Colonic mucosa (tissue), 4 donors: ENCODE data around the gene ITPKA. TPM values are rescaled to one million over a fixed set of nuclear protein-coding genes. Genes with fewer than 3 reads are reported as not detected.

Experiments used
- DNase-seq: peaks from one replicate; pipeline ENCODE4 v3.0.0-alpha.2; 2020
- H3K27ac ChIP-seq: fragments of 200-600 bp; one replicate; pipeline ENCODE4 v1.8.0; 2021
- H3K27me3 ChIP-seq: fragments of 200-600 bp; one replicate; pipeline ENCODE4 v1.8.0; 2021
- H3K36me3 ChIP-seq: fragments of 200-600 bp; one replicate; pipeline ENCODE4 v1.8.0; 2021
- H3K4me1 ChIP-seq: fragments of 200-600 bp; one replicate; pipeline ENCODE4 v1.8.0; 2021; ENCODE audit warnings: mild to moderate bottlenecking
- H3K4me3 ChIP-seq: fragments of 200-600 bp; one replicate; pipeline ENCODE4 v1.8.0; 2021
- H3K9ac ChIP-seq, 2 donors: one replicate each; pipeline ENCODE4 v1.7.0; 2013; ENCODE audit warnings: control low read depth in 2 of 2, low read depth in 2 of 2, low read length in 2 of 2
- H3K9me3 ChIP-seq: fragments of 200-600 bp; one replicate; pipeline ENCODE4 v1.8.0; 2021
- CTCF ChIP-seq: fragments of 200-600 bp; IDR thresholded peaks from one replicate; pipeline ENCODE4 v1.8.0; 2022; ENCODE audit warnings: antibody characterized with exemption, mild to moderate bottlenecking
- intact Hi-C: fragments of 100-400 bp; cut with DNase I; formaldehyde crosslinking; loops from one replicate; pipeline ENCODE4 v1.14.1; 2022
- total RNA-seq, 2 donors: library from RNA; stranded (reverse); fragmentation: NEBNext Ultra II Directional in 1 of 2; extraction: Animal tissue kit (Norgen Biotek cat#: 25700) in 1 of 2; gene quantifications; one replicate each; pipeline ENCODE4 v1.2.1, GENCODE V29; 2021
- donor health status: healthy.
- donor health status: DM: no; HTN: no; CAD: no.
- donor health status: DM: no; HTN: no; CAD: no.

The ITPKA gene
- total RNA-seq, 2 donors from 2014 or later: 36.1 to 43.5 TPM

- Histone ChIP-seq H3K27ac (no peak overlapping the region), H3K9ac (no peak overlapping the region), H3K27me3 (no peaks in the 10 kb centered on the region), H3K9me3 (no peaks in the 10 kb centered on the region), H3K36me3 (peaks cover 6% of the 10 kb centered on the region), H3K4me3 (no peak overlapping the region), H3K4me1 (no peaks in the 10 kb centered on the region)
- TF ChIP-seq CTCF: no peak
- no peak for DNase-seq
- intact Hi-C loops: no loop called here
Observed at GRCh38 chr15:41480396-41481140, 13.1 kb upstream of the ITPKA start.

GRCh38 chr15:41482110-41482877, 11.4 kb upstream of the ITPKA start:
- intact Hi-C loops: no loop called here
- no peak for DNase-seq
- H3K4me1 ChIP-seq: no peaks in the 10 kb centered on the region
- TF ChIP-seq CTCF: no peak
- H3K4me3 ChIP-seq: no peak overlapping the region
- H3K9ac ChIP-seq: peak overlapping the region in 1 of 2 donors; percentile 57
- H3K9me3 ChIP-seq: no peaks in the 10 kb centered on the region
- H3K36me3 ChIP-seq: peaks cover 6% of the 10 kb centered on the region
- H3K27me3 ChIP-seq: no peaks in the 10 kb centered on the region
- H3K27ac ChIP-seq: peak overlapping the region; percentile 66

- Histone ChIP-seq H3K4me3 (no peak overlapping the region), H3K9me3 (no peaks in the 10 kb centered on the region), H3K27me3 (no peaks in the 10 kb centered on the region), H3K27ac (peak overlapping the region; percentile 66), H3K4me1 (no peaks in the 10 kb centered on the region), H3K9ac (peak overlapping the region; percentile 13 to 57), H3K36me3 (peaks cover 6% of the 10 kb centered on the region)
- no peak for TF ChIP-seq CTCF
- intact Hi-C loops: no loop called here
- DNase-seq: no peak
Observed at GRCh38 chr15:41483115-41483514, 10.6 kb upstream of the ITPKA start.

- Histone ChIP-seq H3K9me3 (no peaks in the 10 kb centered on the region), H3K4me1 (no peaks in the 10 kb centered on the region), H3K4me3 (no peak overlapping the region), H3K27me3 (no peaks in the 10 kb centered on the region), H3K27ac (peak overlapping the region; percentile 66), H3K9ac (peak overlapping the region; percentile 13 to 57), H3K36me3 (peaks cover 6% of the 10 kb centered on the region)
- intact Hi-C loops: no loop called here
- DNase-seq: no peak
- no peak for TF ChIP-seq CTCF
Observed at GRCh38 chr15:41483519-41483918, 10.2 kb upstream of the ITPKA start.

GRCh38 chr15:41484937-41485625, 8.6 kb upstream of the ITPKA start:
- intact Hi-C loops: no loop called here
- no peak for TF ChIP-seq CTCF
- H3K4me3 ChIP-seq: no peak overlapping the region

More at GRCh38 chr15:41484937-41485625, 8.6 kb upstream of the ITPKA start:
- DNase-seq: no peak
- no peaks in the 10 kb centered on the region for H3K4me1 ChIP-seq
- H3K27me3 ChIP-seq: no peaks in the 10 kb centered on the region
- no peaks in the 10 kb centered on the region for H3K9me3 ChIP-seq
- H3K36me3 ChIP-seq: peaks cover 6% of the 10 kb centered on the region
- H3K27ac ChIP-seq: no peak overlapping the region
- no peak overlapping the region for H3K9ac ChIP-seq
